ENCODE measurements around the gene TMEM101. TPM values are rescaled to one million over a fixed set of nuclear protein-coding genes. Genes with fewer than 3 reads are reported as not detected.
"Not testable (repeated sequence)": the region's sequence is repeated elsewhere in the genome, so short reads cannot be mapped to it uniquely, and the experiment has no call there.

Gene TMEM101
- total and polyA plus RNA-seq, 2 donors (not counting 3 experiments of a cell fraction or from before 2014, with no cell fraction given): 30.4 to 60.2 TPM

- intact Hi-C loops (cut with micrococcal nuclease) (no loop called here), dilution Hi-C loops (cut with MboI; ENCODE audit: extremely low pct_ligation_motif_present, low sequenced_read_pairs) (no loop called here)
- Histone ChIP-seq H2AFZ (ENCODE audit: low read depth, low read length) (no peak overlapping the region), H3K36me3 (ENCODE audit: control insufficient read depth in 2 of 2, extremely low read depth in 1 of 2, insufficient read depth in 2 of 2, low read length in 2 of 2) (no peaks in the 10 kb centered on the region), H4K20me1 (replicated peaks; ENCODE audit: control insufficient read depth, extremely low read depth, insufficient read depth, low read length) (no peaks in the 10 kb centered on the region), H3K4me2 (ENCODE audit: insufficient read depth, low read length) (no peak overlapping the region), H3K4me1 (ENCODE audit: control insufficient read depth, extremely low read depth, insufficient read depth, low read length) (no peaks in the 10 kb centered on the region), H3K9me1 (replicated peaks; ENCODE audit: control insufficient read depth, extremely low read depth, insufficient read depth, low read length) (no peaks in the 10 kb centered on the region), H3K4me3 (replicated peaks in 1 of 3; ENCODE audit: insufficient read depth in 1 of 3, low read depth in 1 of 3, low read length in 3 of 3) (no peak overlapping the region), H3K9me3 (replicated peaks; ENCODE audit: control insufficient read depth, insufficient read depth, low read length) (no peaks in the 10 kb centered on the region), H3K9ac (replicated peaks; ENCODE audit: extremely low read depth, insufficient read depth, low read length) (no peak overlapping the region), H3K27me3 (ENCODE audit: control insufficient read depth in 2 of 2, insufficient read depth in 2 of 2, low read length in 2 of 2) (peaks cover 13 to 14% of the 10 kb centered on the region in 2 experiments), H3K79me2 (ENCODE audit: control insufficient read depth, insufficient read depth, low read length) (no peaks in the 10 kb centered on the region), H3K27ac (ENCODE audit: insufficient read depth, low read depth, low read length) (no peak overlapping the region)
- DNase-seq (ENCODE audit: low read depth, low spot score): no peak
- POLR2A ChIA-PET: no interaction called here
- no peak for TF ChIP-seq POLR2AphosphoS5 (IDR thresholded peaks at IDR 0.05; ENCODE audit: insufficient read depth, low read depth, low read length)
- CTCF ChIA-PET: interaction anchor here (0.9 to 2.8 kb wide), 2 partner anchors 32 to 67 kb away, joined by 3 to 11 read pairs; no protein-coding TSS in a partner anchor
- no TSS peak for BruUV-seq (replicated peaks)
- no peak for FAIRE-seq
These were observed 38.9 kb downstream of the TMEM101 start for GRCh38 chr17:43975898-43976297.

- no peak for TF ChIP-seq POLR2A (IDR thresholded peaks at IDR 0.05; ENCODE audit: low read depth, low read length)
- dilution Hi-C loops (cut with MboI; ENCODE audit: extremely low pct_ligation_motif_present, low sequenced_read_pairs): no loop called here
- no peaks in the 10 kb centered on the region for H4K20me1 ChIP-seq (replicated peaks; ENCODE audit: control insufficient read depth, extremely low read depth, insufficient read depth, low read length)
- H3K27ac ChIP-seq (ENCODE audit: insufficient read depth, low read depth, low read length): no peak overlapping the region
- H3K36me3 ChIP-seq (ENCODE audit: control insufficient read depth in 2 of 2, extremely low read depth in 1 of 2, insufficient read depth in 2 of 2, low read length in 2 of 2): no peaks in the 10 kb centered on the region
- intact Hi-C loops (cut with micrococcal nuclease): no loop called here
- POLR2A ChIA-PET: no interaction called here
- H3K9me1 ChIP-seq (replicated peaks; ENCODE audit: control insufficient read depth, extremely low read depth, insufficient read depth, low read length): no peaks in the 10 kb centered on the region
- peaks cover 13% of the 10 kb centered on the region in 2 experiments for H3K27me3 ChIP-seq (ENCODE audit: control insufficient read depth in 2 of 2, insufficient read depth in 2 of 2, low read length in 2 of 2)
- no peaks in the 10 kb centered on the region for H3K4me1 ChIP-seq (ENCODE audit: control insufficient read depth, extremely low read depth, insufficient read depth, low read length)
- no TSS peak for BruUV-seq (replicated peaks)
- no peaks in the 10 kb centered on the region for H3K79me2 ChIP-seq (ENCODE audit: control insufficient read depth, insufficient read depth, low read length)
- no peak for FAIRE-seq
- CTCF ChIA-PET: interaction anchor here (0.9 to 2.8 kb wide), 5 partner anchors 9 to 66 kb away, joined by 3 to 11 read pairs (median 6); no protein-coding TSS in a partner anchor
- no peak overlapping the region for H3K4me2 ChIP-seq (ENCODE audit: insufficient read depth, low read length)
- no peak for DNase-seq (ENCODE audit: low read depth, low spot score)
- H3K9me3 ChIP-seq (replicated peaks; ENCODE audit: control insufficient read depth, insufficient read depth, low read length): no peaks in the 10 kb centered on the region
- H3K9ac ChIP-seq (replicated peaks; ENCODE audit: extremely low read depth, insufficient read depth, low read length): no peak overlapping the region
- no peak overlapping the region for H2AFZ ChIP-seq (ENCODE audit: low read depth, low read length)
- H3K4me3 ChIP-seq (replicated peaks in 1 of 3; ENCODE audit: insufficient read depth in 1 of 3, low read depth in 1 of 3, low read length in 3 of 3): no peak overlapping the region
These were observed 40.1 kb downstream of the TMEM101 start for GRCh38 chr17:43974382-43975266.

- FAIRE-seq; H3K9me3 ChIP-seq (replicated peaks; ENCODE audit: control insufficient read depth, insufficient read depth, low read length); DNase-seq (ENCODE audit: low read depth, low spot score); H3K79me2 ChIP-seq (ENCODE audit: control insufficient read depth, insufficient read depth, low read length); H3K4me1 ChIP-seq (ENCODE audit: control insufficient read depth, extremely low read depth, insufficient read depth, low read length); H3K9me1 ChIP-seq (replicated peaks; ENCODE audit: control insufficient read depth, extremely low read depth, insufficient read depth, low read length); H3K27me3 ChIP-seq (ENCODE audit: control insufficient read depth in 2 of 2, insufficient read depth in 2 of 2, low read length in 2 of 2); H3K36me3 ChIP-seq (ENCODE audit: control insufficient read depth in 2 of 2, extremely low read depth in 1 of 2, insufficient read depth in 2 of 2, low read length in 2 of 2); intact Hi-C loops (cut with micrococcal nuclease); H3K4me2 ChIP-seq (ENCODE audit: insufficient read depth, low read length); H3K9ac ChIP-seq (replicated peaks; ENCODE audit: extremely low read depth, insufficient read depth, low read length); BruUV-seq (replicated peaks); POLR2A ChIA-PET; dilution Hi-C loops (cut with MboI; ENCODE audit: extremely low pct_ligation_motif_present, low sequenced_read_pairs); H3K4me3 ChIP-seq (replicated peaks in 1 of 3; ENCODE audit: insufficient read depth in 1 of 3, low read depth in 1 of 3, low read length in 3 of 3); H3K27ac ChIP-seq (ENCODE audit: insufficient read depth, low read depth, low read length); H4K20me1 ChIP-seq (replicated peaks; ENCODE audit: control insufficient read depth, extremely low read depth, insufficient read depth, low read length); H2AFZ ChIP-seq (ENCODE audit: low read depth, low read length): not testable (repeated sequence)
- CTCF ChIA-PET: interaction anchor here (1.1 to 1.2 kb wide), 2 partner anchors 17 to 68 kb away, joined by 3 to 4 read pairs; no protein-coding TSS in a partner anchor
These were observed 42.1 kb downstream of the TMEM101 start for GRCh38 chr17:43972444-43973212.

Data from endothelial cell of umbilical vein (primary cell).